AG04450 (cell line): ENCODE results near the gene GPR68. TPM values are rescaled to one million over a fixed set of nuclear protein-coding genes. Genes with fewer than 3 reads are reported as not detected.
A peak's percentile ranks its signal among the peaks of the same experiment; 100 is the strongest.
"Not testable (repeated sequence)": the region's sequence is repeated elsewhere in the genome, so short reads cannot be mapped to it uniquely, and the experiment has no call there.

Experiments used
- CTCF ChIA-PET: fragments of 300-600, 350-600 bp; formaldehyde crosslinking; extraction: SDS; loops from one replicate; lab custom pipeline; 2022; ENCODE audit warnings: antibody characterized with exemption, inconsistent platforms; lab: Charles Lee
- POLR2A ChIA-PET: fragments of 350-600 bp; formaldehyde crosslinking; extraction: SDS; loops from one replicate; lab custom pipeline; 2021; ENCODE audit warnings: antibody characterized with exemption, inconsistent platforms; lab: Yijun Ruan, JAX
- DNase-seq: peaks from one replicate; pipeline ENCODE4 v3.0.0-alpha.2; 2011; ENCODE audit warnings: low read depth, low spot score
- H3K27ac ChIP-seq: one replicate; pipeline ENCODE4 v1.5.1; 2012; ENCODE audit warnings: low read depth, low read length, control low read depth
- H3K27me3 ChIP-seq: one replicate; pipeline ENCODE4 v1.6.0; 2012; ENCODE audit warnings: low read length; ENCODE audit not compliant: control insufficient read depth, insufficient read depth
- H3K4me3 ChIP-seq: 2 replicates; pipeline ENCODE4 v1.5.1; 2011; ENCODE audit warnings: mild to moderate bottlenecking, low read depth, low read length, control low read depth
- H3K9me3 ChIP-seq: 2 replicates; pipeline ENCODE4 v1.5.1; 2012; ENCODE audit warnings: low read length; ENCODE audit not compliant: control insufficient read depth, insufficient read depth
- polyA plus RNA-seq: library from polyadenylated mRNA; depleted of rRNA; stranded (reverse); fragments of >200 nt; gene quantifications from 2 replicates; pipeline ENCODE4 v1.2.3, GENCODE V29; 2011
- TF ChIP-seq, protein P1 (sequence below): IDR thresholded peaks from 2 replicates; pipeline ENCODE4 v1.5.1; 2011; ENCODE audit warnings: low read depth, low read length, control low read depth, inconsistent platforms

Gene GPR68
- polyA plus RNA-seq, 1 experiment: 0.83 TPM

DNA sequence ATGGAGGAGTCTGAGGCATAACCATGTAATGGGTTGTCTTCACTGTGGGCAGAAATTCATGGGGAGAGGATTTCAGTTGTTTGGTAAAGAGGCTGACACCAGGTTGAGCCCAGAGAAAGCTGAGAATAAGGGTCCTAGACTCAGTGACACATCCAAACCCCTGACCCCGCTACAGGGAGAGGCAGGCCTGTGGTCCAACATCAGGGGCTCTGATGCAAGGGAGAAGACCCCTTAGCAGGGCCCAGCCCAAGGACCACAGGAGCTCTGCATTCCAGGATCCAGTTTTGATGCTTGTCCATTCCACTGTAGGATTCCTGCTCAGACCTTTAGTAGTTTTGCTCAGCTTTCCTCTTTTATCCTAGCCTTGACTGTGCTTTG is 15.5 kb downstream of the GPR68 start:
- POLR2A ChIA-PET: no interaction called here
- no peak for DNase-seq
- no peak overlapping the region for H3K4me3 ChIP-seq
- no peaks in the 10 kb centered on the region for H3K27me3 ChIP-seq
- peaks cover 12% of the 10 kb centered on the region for H3K9me3 ChIP-seq
- H3K27ac ChIP-seq: no peak overlapping the region
- TF ChIP-seq, protein P1, sequence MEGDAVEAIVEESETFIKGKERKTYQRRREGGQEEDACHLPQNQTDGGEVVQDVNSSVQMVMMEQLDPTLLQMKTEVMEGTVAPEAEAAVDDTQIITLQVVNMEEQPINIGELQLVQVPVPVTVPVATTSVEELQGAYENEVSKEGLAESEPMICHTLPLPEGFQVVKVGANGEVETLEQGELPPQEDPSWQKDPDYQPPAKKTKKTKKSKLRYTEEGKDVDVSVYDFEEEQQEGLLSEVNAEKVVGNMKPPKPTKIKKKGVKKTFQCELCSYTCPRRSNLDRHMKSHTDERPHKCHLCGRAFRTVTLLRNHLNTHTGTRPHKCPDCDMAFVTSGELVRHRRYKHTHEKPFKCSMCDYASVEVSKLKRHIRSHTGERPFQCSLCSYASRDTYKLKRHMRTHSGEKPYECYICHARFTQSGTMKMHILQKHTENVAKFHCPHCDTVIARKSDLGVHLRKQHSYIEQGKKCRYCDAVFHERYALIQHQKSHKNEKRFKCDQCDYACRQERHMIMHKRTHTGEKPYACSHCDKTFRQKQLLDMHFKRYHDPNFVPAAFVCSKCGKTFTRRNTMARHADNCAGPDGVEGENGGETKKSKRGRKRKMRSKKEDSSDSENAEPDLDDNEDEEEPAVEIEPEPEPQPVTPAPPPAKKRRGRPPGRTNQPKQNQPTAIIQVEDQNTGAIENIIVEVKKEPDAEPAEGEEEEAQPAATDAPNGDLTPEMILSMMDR: no peak
- CTCF ChIA-PET: no interaction called here

DNA sequence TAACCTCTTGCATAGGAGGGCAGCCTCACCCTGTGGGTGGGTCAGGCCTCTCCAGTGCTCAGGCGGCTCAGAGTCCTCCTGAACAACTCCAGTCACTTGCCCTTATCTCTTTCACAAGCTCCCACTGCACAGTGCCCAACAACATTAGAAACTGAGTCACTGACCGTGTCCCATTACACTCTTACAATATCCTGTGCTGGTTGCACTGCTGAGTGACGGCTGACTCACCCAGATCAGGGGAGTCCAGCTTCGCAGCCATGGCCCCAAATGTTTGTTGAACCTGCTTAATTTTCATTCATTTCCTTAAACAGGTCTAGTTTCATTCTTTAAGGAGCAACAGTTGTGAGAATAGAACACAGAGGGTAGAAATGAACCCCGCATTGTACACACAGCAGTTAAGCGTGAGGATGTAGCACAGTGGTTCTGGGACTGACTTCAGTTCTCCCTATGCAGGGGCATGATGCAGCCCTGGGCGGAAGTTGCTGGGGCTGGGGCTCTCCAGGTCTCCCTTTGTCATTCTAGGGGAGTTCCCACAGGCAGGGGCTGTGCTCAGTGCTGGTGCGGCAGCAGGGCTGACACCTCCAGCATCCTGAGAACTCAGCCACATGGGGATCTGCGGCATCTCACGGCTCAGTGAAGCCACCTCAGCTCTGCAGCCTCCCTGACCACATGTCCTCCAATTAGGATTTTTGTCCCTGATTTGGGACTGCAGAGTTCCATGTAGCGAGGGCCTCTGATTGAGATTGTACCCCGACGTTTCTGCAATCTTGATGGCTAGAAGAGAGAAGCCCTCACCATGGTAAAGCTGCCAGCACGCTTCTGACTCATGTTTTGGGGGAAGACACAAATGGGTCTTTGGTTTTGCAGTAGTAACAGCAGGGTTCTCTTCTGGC is 16.1 kb downstream of the GPR68 start:
- POLR2A ChIA-PET: no interaction called here
- CTCF ChIA-PET: no interaction called here
- TF ChIP-seq, protein P1: no peak
- Histone ChIP-seq H3K4me3 (no peak overlapping the region), H3K27me3 (no peaks in the 10 kb centered on the region), H3K9me3 (peaks cover 5% of the 10 kb centered on the region), H3K27ac (peak overlapping the region; percentile 31)
- DNase-seq: no peak

DNA sequence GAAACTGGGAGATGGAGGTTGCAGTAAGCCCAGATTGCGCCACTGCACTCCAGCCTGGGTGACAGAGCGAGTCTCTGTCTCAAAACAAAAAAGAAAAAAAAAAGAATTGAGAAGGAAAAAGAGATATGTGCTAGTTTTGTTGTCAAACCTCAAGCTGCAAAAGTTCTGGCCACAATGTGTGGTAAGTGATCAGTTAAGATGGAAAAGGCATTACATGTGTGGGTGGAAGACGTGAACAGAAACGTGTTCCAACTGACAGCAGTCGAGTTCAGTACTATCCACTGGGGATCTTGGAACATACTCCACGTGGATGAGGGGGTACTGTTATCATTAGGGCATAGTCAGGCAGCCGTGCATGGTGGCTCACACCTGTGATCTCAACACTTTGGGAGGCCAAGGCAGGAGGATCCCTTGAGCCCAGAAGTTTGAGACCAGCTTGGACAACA is 17.3 kb downstream of the GPR68 start:
- Histone ChIP-seq H3K4me3 (no peak overlapping the region), H3K9me3 (peaks cover 4% of the 10 kb centered on the region), H3K27ac (no peak overlapping the region), H3K27me3 (no peaks in the 10 kb centered on the region)
- POLR2A ChIA-PET: no interaction called here
- TF ChIP-seq, protein P1: no peak
- CTCF ChIA-PET: no interaction called here
- DNase-seq: no peak

DNA sequence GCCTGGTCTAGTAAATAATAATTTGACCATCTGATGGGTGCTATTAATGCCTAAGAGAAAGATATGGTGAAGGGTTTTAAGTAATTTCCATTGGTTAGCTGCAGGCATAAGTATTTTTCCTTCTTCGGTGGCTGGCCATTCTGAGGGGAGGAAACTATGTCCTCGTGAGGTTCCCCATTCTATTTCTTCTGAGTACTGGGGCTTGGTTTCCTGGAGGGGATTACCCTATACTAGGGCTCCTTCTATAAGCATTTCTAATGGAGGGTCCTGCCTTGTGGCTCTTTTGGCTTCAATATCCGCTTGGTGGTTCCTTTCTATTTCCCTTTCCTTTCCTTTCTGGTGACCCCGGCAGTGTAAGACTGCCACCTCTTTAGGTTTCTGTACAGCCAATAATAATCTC is 18.1 kb downstream of the GPR68 start:
- DNase-seq, H3K9me3 ChIP-seq, CTCF ChIA-PET, H3K27ac ChIP-seq, H3K27me3 ChIP-seq, H3K4me3 ChIP-seq, POLR2A ChIA-PET: not testable (repeated sequence)

DNA sequence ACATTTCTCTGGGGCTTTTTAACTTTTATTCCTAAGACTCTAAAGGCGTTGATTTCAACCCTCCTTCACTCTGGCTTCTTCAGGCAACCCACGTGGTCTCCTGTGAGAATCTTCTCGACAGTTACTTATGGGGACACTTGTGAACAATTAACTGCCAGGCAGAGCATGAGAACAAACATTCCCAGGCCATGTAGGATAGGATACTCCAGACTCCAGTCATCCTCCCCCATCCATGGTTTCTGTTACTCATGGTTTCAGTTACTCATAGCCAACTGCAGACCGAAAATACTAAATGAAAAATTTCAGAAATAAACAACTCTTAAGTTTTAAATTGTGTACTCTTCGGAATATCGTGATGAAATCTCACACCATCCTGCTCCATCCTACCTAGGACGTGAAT is 19.5 kb downstream of the GPR68 start:
- Histone ChIP-seq H3K27ac (no peak overlapping the region), H3K4me3 (no peak overlapping the region), H3K27me3 (no peaks in the 10 kb centered on the region), H3K9me3 (peaks cover 4% of the 10 kb centered on the region; the same call in 1 of the 2 replicates)
- DNase-seq: no peak
- ChIA-PET CTCF (no interaction called here), POLR2A (no interaction called here)
- TF ChIP-seq, protein P1: no peak
